ENCODE results near the gene HSF2BP.
A peak's percentile ranks its signal among the peaks of the same experiment; 100 is the strongest.
"Not testable (repeated sequence)": the region's sequence is repeated elsewhere in the genome, so short reads cannot be mapped to it uniquely, and the experiment has no call there.

Gene HSF2BP

GRCh38 chr21:43687566-43688399 lies 28.5 kb upstream of the HSF2BP start:
- DNase-seq: no peak

- no peak for DNase-seq
Measured at GRCh38 chr21:43686811-43687565, 27.7 kb upstream of the HSF2BP start.

- DNase-seq: peak; percentile 23
Measured at GRCh38 chr21:43684424-43684823, 25.1 kb upstream of the HSF2BP start.

- no peak for DNase-seq
Measured at GRCh38 chr21:43681650-43682049, 22.4 kb upstream of the HSF2BP start.

- not testable (repeated sequence) for DNase-seq
Measured at GRCh38 chr21:43680421-43680820, 21.1 kb upstream of the HSF2BP start.

GRCh38 chr21:43679951-43680350 lies 20.7 kb upstream of the HSF2BP start:
- DNase-seq: no peak

- no peak for DNase-seq
Measured at GRCh38 chr21:43676391-43676790, 17.1 kb upstream of the HSF2BP start.

GRCh38 chr21:43675871-43676270 lies 16.6 kb upstream of the HSF2BP start:
- DNase-seq: no peak

- no peak for DNase-seq
Measured at GRCh38 chr21:43669828-43670605, 10.7 kb upstream of the HSF2BP start.

- DNase-seq: peak; percentile 72
Measured at GRCh38 chr21:43667191-43667904, 8.1 kb upstream of the HSF2BP start.

GRCh38 chr21:43665879-43666278 lies 6.6 kb upstream of the HSF2BP start:
- DNase-seq: no peak

- DNase-seq: no peak
Measured at GRCh38 chr21:43664358-43664757, 5.1 kb upstream of the HSF2BP start.

GRCh38 chr21:43663033-43663432 lies 3.7 kb upstream of the HSF2BP start:
- DNase-seq: peak; percentile 61

- DNase-seq: no peak
Measured at GRCh38 chr21:43662286-43662685, 3.0 kb upstream of the HSF2BP start.

- DNase-seq: no peak
Measured at GRCh38 chr21:43658769-43659135, 536 bp downstream of the HSF2BP start.

GRCh38 chr21:43658088-43658741 lies 1.1 kb downstream of the HSF2BP start:
- no peak for DNase-seq

GRCh38 chr21:43657355-43658087 lies 1.8 kb downstream of the HSF2BP start:
- no peak for DNase-seq

- no peak for DNase-seq
Measured at GRCh38 chr21:43654806-43655489, 4.3 kb downstream of the HSF2BP start.

GRCh38 chr21:43653626-43654025 lies 5.7 kb downstream of the HSF2BP start:
- no peak for DNase-seq

GRCh38 chr21:43652616-43653015 lies 6.7 kb downstream of the HSF2BP start:
- no peak for DNase-seq

GRCh38 chr21:43651926-43652325 lies 7.4 kb downstream of the HSF2BP start:
- not testable (repeated sequence) for DNase-seq

Data from activated CD4-positive, alpha-beta T cell treated with anti-CD3 and anti-CD28 coated beads, Interleukin-2, Interleukin-6, amounts not matched to agents 100 ng/mL and 50 ng/mL, durations not matched to agents 16 hours and 8 hours (primary cell).